Right lobe of liver (tissue), 4 donors: ENCODE results near the gene AOAH.

Source experiments
- POLR2A ChIP-seq: fragments of 450-650 bp; IDR thresholded peaks from one replicate; pipeline ENCODE4 v1.6.1; 2017; ENCODE audit warnings: antibody characterized with exemption, mild to moderate bottlenecking
- TF ChIP-seq, protein P1 (sequence below), 4 donors: fragments of 200-600 bp in 3 of 4; fragments of 450-650 bp in 1 of 4; IDR thresholded peaks; one replicate each; pipeline versions ENCODE4 v1.5.1 to v1.8.0; 2016 to 2022; ENCODE audit warnings: antibody characterized with exemption in 4 of 4, mild to moderate bottlenecking in 2 of 4
- donor health status: DM: no; HTN: no; CAD: no.
- donor health status: DM: no; HTN: no; CAD: no.
- donor health status: DM: no; HTN: yes; CAD: no.

DNA sequence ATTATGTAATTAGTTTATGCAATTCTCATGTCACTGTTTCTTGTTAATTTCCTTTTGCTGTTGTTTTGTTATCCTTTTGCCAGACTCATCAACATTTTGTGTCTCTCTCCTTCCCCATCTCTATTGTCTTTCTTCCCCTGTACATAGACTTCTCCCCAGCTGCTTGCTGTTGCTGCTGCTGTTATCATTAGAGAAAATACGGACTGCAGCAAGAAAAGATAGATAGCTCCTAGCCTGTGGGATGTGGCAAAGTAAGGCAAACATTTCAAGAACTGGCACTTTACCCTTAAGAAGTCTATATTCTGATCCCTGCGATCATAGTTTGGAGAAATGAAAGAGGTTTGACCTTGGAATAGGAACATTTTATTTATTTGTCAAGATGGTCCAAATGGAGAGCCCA lies 162.2 kb downstream of the AOAH start:
- TF ChIP-seq, protein P1, sequence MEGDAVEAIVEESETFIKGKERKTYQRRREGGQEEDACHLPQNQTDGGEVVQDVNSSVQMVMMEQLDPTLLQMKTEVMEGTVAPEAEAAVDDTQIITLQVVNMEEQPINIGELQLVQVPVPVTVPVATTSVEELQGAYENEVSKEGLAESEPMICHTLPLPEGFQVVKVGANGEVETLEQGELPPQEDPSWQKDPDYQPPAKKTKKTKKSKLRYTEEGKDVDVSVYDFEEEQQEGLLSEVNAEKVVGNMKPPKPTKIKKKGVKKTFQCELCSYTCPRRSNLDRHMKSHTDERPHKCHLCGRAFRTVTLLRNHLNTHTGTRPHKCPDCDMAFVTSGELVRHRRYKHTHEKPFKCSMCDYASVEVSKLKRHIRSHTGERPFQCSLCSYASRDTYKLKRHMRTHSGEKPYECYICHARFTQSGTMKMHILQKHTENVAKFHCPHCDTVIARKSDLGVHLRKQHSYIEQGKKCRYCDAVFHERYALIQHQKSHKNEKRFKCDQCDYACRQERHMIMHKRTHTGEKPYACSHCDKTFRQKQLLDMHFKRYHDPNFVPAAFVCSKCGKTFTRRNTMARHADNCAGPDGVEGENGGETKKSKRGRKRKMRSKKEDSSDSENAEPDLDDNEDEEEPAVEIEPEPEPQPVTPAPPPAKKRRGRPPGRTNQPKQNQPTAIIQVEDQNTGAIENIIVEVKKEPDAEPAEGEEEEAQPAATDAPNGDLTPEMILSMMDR (IDR thresholded peaks at IDR 0.05) = no peak
- no peak for TF ChIP-seq POLR2A
